Body of pancreas (tissue), 4 donors: ENCODE measurements around the gene HIP1. TPM values are rescaled to one million over a fixed set of nuclear protein-coding genes. Genes with fewer than 3 reads are reported as not detected.

Experiments used
- ATAC-seq: fragments of 150-250 bp; one replicate; pipeline ENCODE4 v1.9.1; 2016
- DNase-seq, 4 donors: peaks; one replicate each; pipeline ENCODE4 v3.0.0-alpha.2; 2019
- H3K27ac ChIP-seq, 4 donors: fragments of 200-600 bp; sonication (generic); 1 replicate in 3 of 4; 2 replicates in 1 of 4; pipeline versions ENCODE4 v1.5.1 to v1.6.1; 2016 to 2019; ENCODE audit warnings: mild to moderate bottlenecking in 1 of 4, mixed read lengths in 1 of 4, moderate library complexity in 1 of 4
- H3K27me3 ChIP-seq, 2 donors: fragments of 200-600 bp; sonication (generic); one replicate each; pipeline ENCODE4 v1.6.0; 2016; ENCODE audit warnings: mild to moderate bottlenecking in 1 of 2
- H3K36me3 ChIP-seq, 2 donors: fragments of 200-600 bp; sonication (generic); replicated peaks in 1 of 2; 2 replicates each; pipeline ENCODE4 v1.5.1; 2016; ENCODE audit warnings: low read depth in 2 of 2; ENCODE audit not compliant: insufficient read depth in 1 of 2
- H3K4me1 ChIP-seq: fragments of 200-600 bp; sonication (generic); one replicate; pipeline ENCODE4 v1.6.0; 2016
- H3K4me3 ChIP-seq, 2 donors: fragments of 200-600 bp; sonication (generic); 1 replicate in 1 of 2; 2 replicates in 1 of 2; pipeline ENCODE4 v1.5.1; 2016 to 2019
- H3K9me3 ChIP-seq, 3 donors: fragments of 200-600 bp; sonication (generic); 1 replicate in 2 of 3; 2 replicates in 1 of 3; pipeline ENCODE4 v1.5.1; 2016
- POLR2A ChIP-seq, 3 donors: fragments of 450-650 bp; IDR thresholded peaks; one replicate each; pipeline ENCODE4 v1.6.1; 2016; ENCODE audit warnings: antibody characterized with exemption in 3 of 3, mild to moderate bottlenecking in 2 of 3
- WGBS, 2 donors: methylation state at CpG; one replicate each; pipeline ENCODE4 v1.1.5; 2017; 5-methylcytosine and 5-hydroxymethylcytosine counted together
- intact Hi-C: fragments of 100-400 bp; cut with DNase I; formaldehyde crosslinking; loops from one replicate; pipeline ENCODE4 v1.15.1; 2023
- total RNA-seq, 2 donors: library from RNA; depleted of rRNA; stranded (reverse); fragments of >200 nt; gene quantifications; one replicate each; pipeline ENCODE4 v1.1.0, GENCODE V29; 2016
- TF ChIP-seq, protein P1 (sequence below), 7 experiments: fragments of 450-650 bp in 4 of 7; fragments of 200-600 bp in 3 of 7; sonication (generic) in 3 of 7; IDR thresholded peaks; one replicate each; pipeline ENCODE4 v1.5.1; 2016 to 2019; ENCODE audit warnings: antibody characterized with exemption in 7 of 7

The HIP1 gene
- total RNA-seq, 2 donors from 2014 or later = 8.3 to 14.5 TPM

DNA sequence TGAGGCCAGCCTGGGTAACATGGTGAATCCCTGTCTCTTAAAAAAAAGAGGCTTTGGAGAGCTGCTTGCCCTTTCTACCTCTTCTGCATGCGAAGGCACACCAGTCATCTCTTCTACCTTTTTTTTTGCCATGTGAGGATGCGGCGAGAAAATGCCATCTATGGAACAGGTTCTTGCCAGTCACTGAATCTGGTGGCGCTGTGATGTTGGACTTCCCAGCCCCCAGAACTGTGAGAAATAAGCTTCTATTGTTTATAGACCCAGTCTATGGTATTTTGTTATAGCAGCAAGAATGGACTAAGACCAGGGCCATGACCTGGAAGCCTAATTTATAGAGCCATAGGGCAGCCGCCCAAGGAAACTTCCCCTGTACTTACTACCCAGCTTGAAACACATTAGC is 112.9 kb downstream of the HIP1 start:
- WGBS, 2 donors = 91 to 94% methylated on average over 5 of the region's 5 CpGs
- Histone ChIP-seq H3K4me3 (no peak overlapping the region), H3K36me3 (no peaks in the 10 kb centered on the region), H3K27ac (no peak overlapping the region), H3K4me1 (no peaks in the 10 kb centered on the region), H3K9me3 (no peaks in the 10 kb centered on the region), H3K27me3 (no peaks in the 10 kb centered on the region)
- TF ChIP-seq POLR2A (IDR thresholded peaks at IDR 0.05) = no peak
- no peak for ATAC-seq
- intact Hi-C loops = no loop called here
- DNase-seq = no peak

DNA sequence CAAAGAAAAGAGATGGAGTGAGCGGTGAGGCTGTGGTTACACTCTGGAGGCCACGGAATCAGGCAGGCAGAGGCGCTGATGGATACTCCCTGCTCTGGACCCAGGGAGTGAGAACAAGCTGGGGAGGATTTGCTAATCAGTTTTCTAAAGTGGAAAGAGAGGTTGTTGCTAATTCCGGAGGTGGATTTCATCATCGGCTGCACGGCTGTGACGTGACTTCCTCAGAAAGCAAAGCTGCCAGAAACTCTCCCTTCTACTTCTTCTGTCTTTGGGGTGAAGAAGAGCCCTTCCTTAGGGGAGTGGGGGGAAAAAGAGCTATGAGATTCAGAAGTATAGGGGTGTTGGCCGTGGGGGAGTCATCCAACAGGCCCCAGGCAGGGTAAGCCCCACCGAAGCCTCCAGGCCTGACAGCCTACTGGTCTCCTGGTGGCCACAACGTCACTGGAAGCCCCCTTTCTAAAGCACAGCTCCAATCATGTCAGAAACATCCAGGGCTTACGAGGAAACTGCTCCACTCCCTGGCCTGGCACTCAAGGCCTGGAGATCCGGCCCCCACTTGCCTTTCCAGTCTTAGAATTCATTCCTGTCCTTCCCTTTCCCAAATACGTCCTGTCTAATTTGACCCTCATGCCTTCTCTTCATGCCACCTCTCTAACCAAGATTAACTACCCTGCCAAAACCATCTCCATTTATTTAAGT is 114.5 kb downstream of the HIP1 start:
- no peak overlapping the region for H3K27ac ChIP-seq
- TF ChIP-seq POLR2A (IDR thresholded peaks at IDR 0.05) = no peak
- TF ChIP-seq, protein P1, sequence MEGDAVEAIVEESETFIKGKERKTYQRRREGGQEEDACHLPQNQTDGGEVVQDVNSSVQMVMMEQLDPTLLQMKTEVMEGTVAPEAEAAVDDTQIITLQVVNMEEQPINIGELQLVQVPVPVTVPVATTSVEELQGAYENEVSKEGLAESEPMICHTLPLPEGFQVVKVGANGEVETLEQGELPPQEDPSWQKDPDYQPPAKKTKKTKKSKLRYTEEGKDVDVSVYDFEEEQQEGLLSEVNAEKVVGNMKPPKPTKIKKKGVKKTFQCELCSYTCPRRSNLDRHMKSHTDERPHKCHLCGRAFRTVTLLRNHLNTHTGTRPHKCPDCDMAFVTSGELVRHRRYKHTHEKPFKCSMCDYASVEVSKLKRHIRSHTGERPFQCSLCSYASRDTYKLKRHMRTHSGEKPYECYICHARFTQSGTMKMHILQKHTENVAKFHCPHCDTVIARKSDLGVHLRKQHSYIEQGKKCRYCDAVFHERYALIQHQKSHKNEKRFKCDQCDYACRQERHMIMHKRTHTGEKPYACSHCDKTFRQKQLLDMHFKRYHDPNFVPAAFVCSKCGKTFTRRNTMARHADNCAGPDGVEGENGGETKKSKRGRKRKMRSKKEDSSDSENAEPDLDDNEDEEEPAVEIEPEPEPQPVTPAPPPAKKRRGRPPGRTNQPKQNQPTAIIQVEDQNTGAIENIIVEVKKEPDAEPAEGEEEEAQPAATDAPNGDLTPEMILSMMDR (IDR thresholded peaks at IDR 0.05) = no peak
- H3K9me3 ChIP-seq = no peaks in the 10 kb centered on the region
- 74 to 75% methylated on average over 13 of the region's 13 CpGs for WGBS, 2 donors
- H3K4me1 ChIP-seq = no peaks in the 10 kb centered on the region
- ATAC-seq (peak; percentile 35), DNase-seq (peak in 2 of 4 donors; percentile 13 to 65)
- intact Hi-C loops = no loop called here
- H3K36me3 ChIP-seq = no peaks in the 10 kb centered on the region
- H3K27me3 ChIP-seq = no peaks in the 10 kb centered on the region
- no peak overlapping the region for H3K4me3 ChIP-seq

DNA sequence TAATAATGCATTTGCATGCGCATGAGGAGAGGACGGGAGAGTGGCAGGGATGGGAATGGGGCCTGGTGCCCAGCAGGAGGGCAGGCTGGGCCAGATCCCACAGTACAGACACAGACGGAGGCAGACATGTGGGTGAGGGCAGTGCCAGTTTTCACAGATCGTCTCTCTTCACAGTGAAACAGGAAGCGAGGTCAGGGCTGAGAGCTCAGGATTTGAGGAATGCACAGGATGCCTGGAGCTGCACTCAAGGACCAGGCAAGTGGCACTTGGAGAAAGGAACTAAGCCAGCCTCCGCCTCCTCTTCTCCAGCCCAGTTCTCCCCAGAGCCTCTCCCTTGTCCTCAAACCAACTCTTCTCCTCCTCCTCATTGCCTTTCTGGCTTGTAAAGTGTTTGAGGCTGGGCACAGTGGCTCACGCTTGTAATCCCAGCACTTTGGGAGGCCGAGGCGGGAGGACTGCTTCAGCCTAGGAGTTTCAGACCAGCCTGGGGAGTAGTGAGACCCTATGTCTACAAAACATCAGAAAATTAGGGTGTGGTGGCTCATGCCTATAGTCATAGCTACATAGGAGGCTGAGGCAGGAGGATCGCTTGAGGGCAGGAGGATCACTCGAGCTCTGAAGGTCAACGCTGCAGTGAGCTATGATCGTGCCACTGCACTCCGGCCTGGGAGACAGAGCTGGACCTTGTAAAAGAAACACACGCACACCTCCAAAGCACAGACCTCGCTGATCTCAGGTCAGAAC is 115.2 kb downstream of the HIP1 start:
- DNase-seq = no peak
- TF ChIP-seq, protein P1 (IDR thresholded peaks at IDR 0.05) = no peak
- TF ChIP-seq POLR2A (IDR thresholded peaks at IDR 0.05) = no peak
- no peak for ATAC-seq
- 81 to 89% methylated on average over 16 of the region's 16 CpGs for WGBS, 2 donors
- no peaks in the 10 kb centered on the region for H3K27me3 ChIP-seq
- H3K4me3 ChIP-seq = no peak overlapping the region
- intact Hi-C loops = no loop called here
- no peaks in the 10 kb centered on the region for H3K4me1 ChIP-seq
- H3K9me3 ChIP-seq = no peaks in the 10 kb centered on the region
- no peaks in the 10 kb centered on the region for H3K36me3 ChIP-seq
- no peak overlapping the region for H3K27ac ChIP-seq

DNA sequence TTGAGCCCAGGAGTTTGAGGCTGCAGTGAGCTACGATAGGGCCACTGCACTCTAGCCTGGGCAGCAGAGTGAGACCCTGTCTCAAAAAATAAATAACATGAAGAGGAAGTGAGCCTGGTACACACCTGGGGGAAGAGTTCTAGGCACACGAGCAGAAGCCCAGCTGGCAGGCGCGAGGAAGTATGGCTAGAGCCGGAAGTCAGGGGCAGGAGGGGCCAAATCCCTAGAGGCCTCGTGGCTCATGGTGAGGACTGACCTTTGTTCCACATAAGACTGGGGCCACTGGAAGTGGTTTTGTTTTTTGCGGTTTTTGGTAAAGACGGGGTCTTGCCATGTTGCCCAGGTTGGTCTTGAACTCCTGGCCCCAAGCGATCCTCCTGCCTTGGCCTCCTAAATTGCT is 117.6 kb downstream of the HIP1 start:
- no peak for ATAC-seq
- Histone ChIP-seq H3K4me1 (no peaks in the 10 kb centered on the region), H3K27me3 (no peaks in the 10 kb centered on the region), H3K9me3 (no peaks in the 10 kb centered on the region), H3K27ac (no peak overlapping the region), H3K4me3 (no peak overlapping the region), H3K36me3 (no peaks in the 10 kb centered on the region)
- 74 to 86% methylated on average over 9 of the region's 9 CpGs for WGBS, 2 donors
- DNase-seq = peak in 1 of 4 donors; percentile 31
- intact Hi-C loops = no loop called here
- TF ChIP-seq, protein P1 (IDR thresholded peaks at IDR 0.05) = no peak
- no peak for TF ChIP-seq POLR2A (IDR thresholded peaks at IDR 0.05)

DNA sequence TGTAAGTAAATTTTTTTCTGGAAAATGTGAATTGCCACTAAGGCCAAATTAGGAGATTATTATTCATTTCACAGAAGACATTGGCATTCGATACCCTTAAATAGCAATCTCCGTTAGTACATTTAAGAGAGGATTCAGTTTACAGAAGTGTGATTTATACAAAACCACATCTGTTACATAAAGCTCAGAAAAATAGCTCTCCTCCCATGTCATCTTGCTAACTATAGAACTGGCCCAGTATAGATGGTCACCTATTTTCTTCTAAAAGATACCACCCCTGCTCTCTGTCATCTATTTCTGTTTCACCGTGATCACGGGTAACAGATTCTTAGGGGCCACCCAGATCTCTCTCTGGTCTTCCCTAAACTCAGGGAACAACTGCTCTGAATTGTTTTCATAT is 119.1 kb downstream of the HIP1 start:
- Histone ChIP-seq H3K4me1 (no peaks in the 10 kb centered on the region), H3K9me3 (no peaks in the 10 kb centered on the region), H3K27ac (no peak overlapping the region), H3K36me3 (no peaks in the 10 kb centered on the region), H3K27me3 (no peaks in the 10 kb centered on the region), H3K4me3 (no peak overlapping the region)
- ATAC-seq (no peak), DNase-seq (no peak)
- 73 to 93% methylated on average over 4 of the region's 4 CpGs for WGBS, 2 donors
- intact Hi-C loops = no loop called here
- TF ChIP-seq, protein P1 (IDR thresholded peaks at IDR 0.05) = no peak
- TF ChIP-seq POLR2A (IDR thresholded peaks at IDR 0.05) = no peak
